ENCODE measurements around the gene MAP3K3.

Gene MAP3K3

GRCh38 chr17:63621684-63622573 is at the start of gene MAP3K3:
Gene MAP3K3, plus strand, starts transcription at chr17:63622417. Its CDS starts 343 bp downstream, at chr17:63622760.
- DNase-seq, result peak; percentile 100

GRCh38 chr17:63573634-63574033 is 48.6 kb upstream of the MAP3K3 start:
- no peak for DNase-seq

DNA sequence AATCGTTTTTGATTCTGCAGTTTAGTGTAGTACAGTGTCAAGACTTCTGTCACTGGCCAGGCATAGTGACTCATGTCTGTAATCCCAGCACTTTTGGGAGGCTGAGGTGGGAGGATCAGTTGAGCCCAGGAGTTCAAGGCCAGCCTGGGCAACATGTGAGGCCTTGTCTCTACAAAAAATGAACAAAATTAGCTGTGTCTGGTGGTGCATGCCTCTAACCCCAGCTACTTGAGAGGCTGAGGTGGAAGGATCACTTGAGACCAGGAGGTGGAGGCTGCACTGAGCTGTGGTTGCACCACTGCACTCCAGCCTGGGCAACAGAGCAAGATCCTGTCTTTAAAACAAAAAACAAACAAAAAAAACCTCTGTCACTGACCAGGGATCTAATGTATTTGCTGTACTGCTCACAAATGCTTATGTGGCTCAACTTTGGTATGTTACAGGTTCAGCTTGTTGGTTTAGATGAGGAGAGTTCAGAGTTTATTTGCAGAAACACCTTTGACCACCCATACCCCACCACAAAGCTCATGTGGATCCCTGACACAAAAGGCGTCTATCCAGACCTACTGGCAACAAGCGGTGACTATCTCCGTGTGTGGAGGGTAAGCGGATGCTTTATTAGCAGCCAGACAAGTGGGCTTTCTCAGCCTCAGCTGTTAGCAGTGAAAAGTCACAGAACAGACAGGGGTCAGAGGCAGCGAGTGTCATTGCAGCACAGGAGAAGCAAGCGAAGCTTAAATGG is 44.0 kb upstream of the MAP3K3 start:
- DNase-seq, result no peak

DNA sequence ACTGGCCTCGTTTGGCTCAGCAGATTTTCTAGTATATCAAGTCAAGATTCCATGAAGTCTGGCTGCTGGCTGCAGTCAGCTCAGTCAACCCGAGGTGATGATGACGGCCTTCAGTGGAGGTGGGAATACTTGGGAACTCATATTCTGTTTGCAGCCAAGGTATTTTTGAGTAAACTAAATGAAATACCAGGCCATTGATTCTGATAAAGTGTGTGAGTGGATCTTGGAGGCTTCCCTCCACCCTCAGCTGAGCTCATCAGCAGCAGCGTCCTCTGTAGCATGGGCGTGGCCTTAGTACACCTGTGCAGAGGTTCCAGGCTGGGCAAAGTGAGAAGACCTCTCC is 43.5 kb upstream of the MAP3K3 start:
- DNase-seq, result no peak

GRCh38 chr17:63579633-63580032 is 42.6 kb upstream of the MAP3K3 start:
- DNase-seq, result no peak

GRCh38 chr17:63587770-63588169 is 34.4 kb upstream of the MAP3K3 start:
- no peak for DNase-seq

DNA sequence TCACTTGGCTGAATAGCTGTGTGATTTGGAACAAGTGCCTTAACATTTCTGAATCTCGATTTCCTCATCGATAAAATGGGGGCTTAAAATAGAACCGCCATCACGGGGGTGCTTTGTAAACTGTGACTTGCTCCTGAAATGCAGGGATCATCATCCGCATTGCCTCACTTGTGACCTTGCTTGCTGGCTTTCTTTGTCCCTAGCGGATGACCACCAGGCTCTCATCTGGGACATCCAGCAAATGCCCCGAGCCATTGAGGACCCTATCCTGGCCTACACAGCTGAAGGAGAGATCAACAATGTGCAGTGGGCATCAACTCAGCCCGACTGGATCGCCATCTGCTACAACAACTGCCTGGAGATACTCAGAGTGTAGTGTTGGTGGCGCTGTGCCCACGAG is 33.4 kb upstream of the MAP3K3 start:
- no peak for DNase-seq

DNA sequence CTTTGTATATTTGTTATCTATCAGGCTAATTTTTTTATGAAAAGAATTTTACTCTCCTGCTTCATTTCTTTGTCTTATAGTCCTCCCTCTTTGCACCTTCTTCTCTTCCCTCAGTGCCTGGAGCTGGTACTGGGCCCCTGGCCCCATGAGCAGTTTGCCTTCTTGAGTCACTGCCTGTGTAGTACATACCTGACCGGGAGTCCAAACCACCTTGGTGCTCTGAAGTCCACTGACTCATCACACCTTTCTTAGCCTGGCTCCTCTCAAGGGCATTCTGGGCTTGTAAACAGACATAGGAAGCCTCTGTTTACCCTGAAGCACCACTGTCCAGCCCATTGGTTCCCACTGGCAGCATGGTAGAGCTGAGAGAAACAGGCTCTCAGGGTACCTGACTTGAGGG is 32.6 kb upstream of the MAP3K3 start:
- DNase-seq, result no peak

- no peak for DNase-seq
Measured at GRCh38 chr17:63592797-63593196, 29.4 kb upstream of the MAP3K3 start.

GRCh38 chr17:63595132-63595531 is 27.1 kb upstream of the MAP3K3 start:
- DNase-seq, result no peak

- no peak for DNase-seq
Measured at GRCh38 chr17:63596856-63597586, 25.2 kb upstream of the MAP3K3 start.

- no peak for DNase-seq
Measured at GRCh38 chr17:63598281-63598680, 23.9 kb upstream of the MAP3K3 start.

GRCh38 chr17:63600569-63601438 is 21.4 kb upstream of the MAP3K3 start, which contains the start of gene TACO1:
Gene TACO1, plus strand, starts transcription at chr17:63600895. Its CDS starts 189 bp downstream, at chr17:63601084.
- DNase-seq, result peak; percentile 83

GRCh38 chr17:63601439-63602371 is 20.5 kb upstream of the MAP3K3 start:
- DNase-seq, result no peak

DNA sequence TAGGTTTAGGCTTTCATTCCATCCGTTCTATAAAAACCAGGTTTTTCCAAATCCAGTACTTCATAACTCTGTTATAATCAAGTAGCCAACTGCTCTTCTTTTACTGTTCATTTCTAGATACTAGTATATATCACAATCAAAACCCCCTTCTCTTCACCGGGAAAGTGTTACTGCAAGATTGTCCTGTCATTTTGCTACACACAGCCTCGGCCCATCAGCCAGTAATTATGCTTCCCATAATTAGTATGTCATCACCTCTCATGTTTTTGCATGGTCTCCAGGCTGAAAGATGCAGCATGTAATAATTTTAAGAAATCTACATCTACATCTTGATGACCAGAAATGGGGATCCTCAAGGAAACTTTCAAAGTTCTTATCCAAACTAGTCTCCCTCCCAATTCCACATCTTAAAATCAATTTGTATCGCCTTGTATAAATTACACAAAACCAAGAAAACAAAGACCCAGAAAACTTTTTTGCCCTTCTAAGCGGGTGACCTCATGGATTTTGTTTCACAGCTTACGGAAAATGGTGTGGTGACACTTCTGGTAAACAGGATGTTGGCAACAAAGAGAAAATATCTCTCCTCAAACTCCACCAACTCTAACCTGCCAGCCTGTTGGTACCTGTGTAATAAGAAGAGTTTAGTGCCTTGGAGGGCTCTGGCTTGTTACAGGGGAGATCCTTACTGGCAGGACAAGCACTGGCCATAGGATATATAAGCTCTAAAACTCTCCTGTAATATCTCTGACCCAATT is 12.2 kb upstream of the MAP3K3 start:
- no peak for DNase-seq

GRCh38 chr17:63610854-63611253 is 11.4 kb upstream of the MAP3K3 start:
- DNase-seq, result no peak

GRCh38 chr17:63611354-63611753 is 10.9 kb upstream of the MAP3K3 start:
- no peak for DNase-seq

- no peak for DNase-seq
Measured at GRCh38 chr17:63613663-63614062, 8.6 kb upstream of the MAP3K3 start.

GRCh38 chr17:63621229-63621683 is 961 bp upstream of the MAP3K3 start:
- DNase-seq, result no peak

Data from NCI-H146 (cell line).